Type B pancreatic cell (in vitro differentiated cells): Measurements from ENCODE around the gene SCRN1. TPM values are rescaled to one million over a fixed set of nuclear protein-coding genes. Genes with fewer than 3 reads are reported as not detected.
"Not testable (repeated sequence)": the region's sequence is repeated elsewhere in the genome, so short reads cannot be mapped to it uniquely, and the experiment has no call there.

Source experiments
- DNase-seq: peaks from one replicate; pipeline ENCODE4 v3.0.0; 2021; ENCODE audit warnings: mixed read lengths; ENCODE audit not compliant: unreplicated experiment; ENCODE audit errors: extremely low spot score
- H3K27ac Mint-ChIP-seq: 2 replicates; pipeline ENCODE4 v1.8.0; 2021; ENCODE audit warnings: mild to moderate bottlenecking, mixed read lengths
- H3K27me3 Mint-ChIP-seq: 2 replicates; pipeline ENCODE4 v1.8.0; 2021; ENCODE audit warnings: mixed read lengths
- H3K36me3 Mint-ChIP-seq: 2 replicates; pipeline ENCODE4 v1.8.0; 2021; ENCODE audit warnings: mixed read lengths
- H3K4me1 Mint-ChIP-seq: one replicate; pipeline ENCODE4 v1.8.0; 2021; ENCODE audit warnings: mixed read lengths; ENCODE audit not compliant: unreplicated experiment
- H3K4me3 Mint-ChIP-seq: 2 replicates; pipeline ENCODE4 v1.8.0; 2021; ENCODE audit warnings: mild to moderate bottlenecking, mixed read lengths
- H3K9me3 Mint-ChIP-seq: 2 replicates; pipeline ENCODE4 v1.8.0; 2021; ENCODE audit warnings: mixed read lengths
- total RNA-seq: library from RNA; stranded (reverse); gene quantifications from 2 replicates; pipeline ENCODE4 v1.2.1, GENCODE V29; 2021; ENCODE audit warnings: low replicate concordance
- TF ChIP-seq, protein P1 (sequence below): fragments of 200-600 bp; sonication (generic); conservative IDR thresholded peaks from 2 replicates; pipeline ENCODE4 v1.5.0; 2021; ENCODE audit warnings: antibody characterized with exemption, mild to moderate bottlenecking

SCRN1 gene
- total RNA-seq, 1 donor from 2014 or later, result 62.7 TPM

DNA sequence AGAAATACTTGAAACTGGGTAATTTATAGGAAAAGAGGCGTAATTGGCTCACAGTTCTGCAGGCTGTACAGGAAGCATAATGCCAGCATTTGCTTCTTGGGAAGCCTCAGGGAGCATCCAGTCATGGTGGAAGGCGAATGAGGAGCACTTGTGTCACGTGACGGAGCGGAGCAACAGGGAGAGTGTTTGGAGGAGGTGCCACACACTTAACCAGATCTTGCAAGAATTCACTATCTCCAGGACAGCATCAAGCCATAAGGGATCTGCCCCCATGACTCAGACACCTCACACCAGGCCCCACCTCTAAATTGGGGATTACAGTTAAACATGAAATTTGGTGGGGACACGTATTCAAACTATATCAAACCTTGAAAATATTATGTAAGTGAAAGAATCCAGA, 94.0 kb downstream of the SCRN1 start:
- Mint-ChIP-seq H3K27ac (no peak overlapping the region), H3K9me3 (peaks cover 12% of the 10 kb centered on the region), H3K4me1 (no peaks in the 10 kb centered on the region), H3K4me3 (no peak overlapping the region), H3K36me3 (peaks cover 5% of the 10 kb centered on the region), H3K27me3 (no peaks in the 10 kb centered on the region)
- TF ChIP-seq, protein P1, sequence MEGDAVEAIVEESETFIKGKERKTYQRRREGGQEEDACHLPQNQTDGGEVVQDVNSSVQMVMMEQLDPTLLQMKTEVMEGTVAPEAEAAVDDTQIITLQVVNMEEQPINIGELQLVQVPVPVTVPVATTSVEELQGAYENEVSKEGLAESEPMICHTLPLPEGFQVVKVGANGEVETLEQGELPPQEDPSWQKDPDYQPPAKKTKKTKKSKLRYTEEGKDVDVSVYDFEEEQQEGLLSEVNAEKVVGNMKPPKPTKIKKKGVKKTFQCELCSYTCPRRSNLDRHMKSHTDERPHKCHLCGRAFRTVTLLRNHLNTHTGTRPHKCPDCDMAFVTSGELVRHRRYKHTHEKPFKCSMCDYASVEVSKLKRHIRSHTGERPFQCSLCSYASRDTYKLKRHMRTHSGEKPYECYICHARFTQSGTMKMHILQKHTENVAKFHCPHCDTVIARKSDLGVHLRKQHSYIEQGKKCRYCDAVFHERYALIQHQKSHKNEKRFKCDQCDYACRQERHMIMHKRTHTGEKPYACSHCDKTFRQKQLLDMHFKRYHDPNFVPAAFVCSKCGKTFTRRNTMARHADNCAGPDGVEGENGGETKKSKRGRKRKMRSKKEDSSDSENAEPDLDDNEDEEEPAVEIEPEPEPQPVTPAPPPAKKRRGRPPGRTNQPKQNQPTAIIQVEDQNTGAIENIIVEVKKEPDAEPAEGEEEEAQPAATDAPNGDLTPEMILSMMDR, result no peak
- DNase-seq, result no peak

DNA sequence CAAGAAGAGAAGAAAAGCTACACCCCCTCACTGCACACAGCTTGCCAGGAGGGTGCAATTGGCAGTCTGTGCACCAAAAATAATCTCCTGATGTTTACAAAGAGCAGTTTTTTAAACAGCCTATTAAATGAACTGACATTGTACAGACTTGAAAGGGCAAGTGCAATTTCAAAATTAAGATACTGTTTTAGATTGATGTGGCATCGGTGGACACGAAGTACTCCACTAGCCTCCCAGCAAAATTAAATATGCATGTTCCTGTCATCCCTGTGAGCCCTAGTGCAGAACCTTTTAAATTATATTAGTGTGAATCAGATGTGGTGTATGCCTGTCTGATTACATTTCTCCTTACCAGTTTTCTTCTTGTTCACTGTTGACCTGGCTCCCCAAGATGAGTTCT, 95.3 kb downstream of the SCRN1 start:
- Mint-ChIP-seq H3K27me3 (no peaks in the 10 kb centered on the region), H3K36me3 (peaks cover 5% of the 10 kb centered on the region)
- TF ChIP-seq, protein P1, result no peak

DNA sequence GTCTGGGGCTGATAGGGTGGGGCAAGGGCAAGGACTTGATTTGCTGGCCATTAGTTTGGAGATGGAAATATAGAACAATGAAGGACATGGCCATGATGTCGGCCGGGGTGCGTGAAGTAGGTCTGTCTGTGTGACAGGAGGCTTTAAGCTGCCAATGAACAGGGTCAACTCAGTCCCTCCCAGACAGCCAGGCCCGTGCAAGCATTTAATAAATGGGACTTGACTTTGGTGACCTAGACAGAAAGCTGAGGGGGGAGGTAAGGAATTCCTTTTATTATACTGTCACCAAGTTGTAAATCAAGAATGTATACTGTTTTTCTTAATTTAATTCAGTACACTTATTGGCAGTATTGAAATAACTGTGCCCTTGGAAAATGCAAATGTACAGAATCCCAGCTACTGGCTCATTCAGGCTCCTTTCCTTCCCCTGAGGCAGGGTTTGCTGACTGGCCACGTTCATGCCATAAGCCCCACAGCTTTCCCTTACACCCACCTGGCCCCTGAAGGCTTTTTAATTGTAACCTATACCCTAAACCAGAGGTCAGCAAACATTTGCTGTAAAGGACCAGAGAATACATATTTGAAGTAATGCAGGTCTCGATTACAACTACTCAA, 96.1 kb downstream of the SCRN1 start:
- Mint-ChIP-seq H3K4me3 (no peak overlapping the region), H3K36me3 (peaks cover 5% of the 10 kb centered on the region), H3K27ac (no peak overlapping the region), H3K4me1 (no peaks in the 10 kb centered on the region), H3K9me3 (peaks cover 12% of the 10 kb centered on the region), H3K27me3 (no peaks in the 10 kb centered on the region)
- no peak for DNase-seq
- TF ChIP-seq, protein P1, result no peak

More for the DNA sequence above, 95.3 kb downstream of the SCRN1 start:
- Mint-ChIP-seq H3K27ac (no peak overlapping the region), H3K4me3 (no peak overlapping the region), H3K9me3 (peaks cover 12% of the 10 kb centered on the region), H3K4me1 (no peaks in the 10 kb centered on the region)
- DNase-seq, result no peak

DNA sequence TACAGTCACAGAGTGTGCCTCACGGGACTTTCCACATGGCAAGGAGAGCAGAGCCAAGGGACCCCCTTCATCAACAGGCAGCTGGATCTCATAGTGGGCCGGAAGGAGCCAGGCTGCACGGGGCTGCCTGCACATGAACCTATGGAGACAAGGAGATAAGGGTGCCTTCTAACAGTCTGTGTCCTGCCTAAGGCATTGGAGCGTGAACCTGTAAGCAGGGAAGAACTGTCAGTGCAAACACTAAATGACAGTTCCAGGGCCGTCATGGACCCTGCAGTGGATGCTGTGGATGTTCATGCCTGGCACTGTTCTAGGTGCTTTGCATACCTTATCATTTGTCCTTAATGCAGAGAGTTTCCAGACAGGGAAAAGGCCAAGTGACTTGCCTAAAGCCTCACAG, 97.4 kb downstream of the SCRN1 start:
- H3K4me1 Mint-ChIP-seq, result no peaks in the 10 kb centered on the region

DNA sequence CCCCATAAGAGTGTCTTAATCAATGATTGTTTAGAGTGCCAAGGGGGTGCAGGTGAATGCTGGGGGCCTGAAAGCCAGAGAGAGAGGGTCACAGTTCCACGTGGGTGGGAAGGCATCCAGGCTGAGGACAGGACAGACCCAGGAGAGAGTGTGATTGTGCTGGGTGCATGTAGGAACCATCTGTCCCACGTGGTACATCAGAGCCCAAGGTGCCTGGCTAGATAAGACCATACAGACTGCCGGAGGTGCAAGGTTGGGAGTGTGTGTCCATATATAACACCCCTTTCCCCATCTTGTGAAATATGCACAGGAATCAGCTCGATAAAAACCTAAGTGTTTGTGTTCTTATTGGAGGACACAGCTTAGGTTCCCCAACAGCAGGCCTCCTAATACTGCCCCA, 97.8 kb downstream of the SCRN1 start:
- Mint-ChIP-seq H3K27ac (no peak overlapping the region), H3K4me3 (no peak overlapping the region), H3K27me3 (no peaks in the 10 kb centered on the region), H3K9me3 (peaks cover 2% of the 10 kb centered on the region), H3K4me1 (no peaks in the 10 kb centered on the region), H3K36me3 (no peaks in the 10 kb centered on the region)
- TF ChIP-seq, protein P1, result no peak
- no peak for DNase-seq

More for the DNA sequence above, 97.4 kb downstream of the SCRN1 start:
- Mint-ChIP-seq H3K27ac (no peak overlapping the region), H3K27me3 (no peaks in the 10 kb centered on the region), H3K4me3 (no peak overlapping the region), H3K36me3 (no peaks in the 10 kb centered on the region), H3K9me3 (peaks cover 5% of the 10 kb centered on the region)
- no peak for DNase-seq
- TF ChIP-seq, protein P1, result no peak

DNA sequence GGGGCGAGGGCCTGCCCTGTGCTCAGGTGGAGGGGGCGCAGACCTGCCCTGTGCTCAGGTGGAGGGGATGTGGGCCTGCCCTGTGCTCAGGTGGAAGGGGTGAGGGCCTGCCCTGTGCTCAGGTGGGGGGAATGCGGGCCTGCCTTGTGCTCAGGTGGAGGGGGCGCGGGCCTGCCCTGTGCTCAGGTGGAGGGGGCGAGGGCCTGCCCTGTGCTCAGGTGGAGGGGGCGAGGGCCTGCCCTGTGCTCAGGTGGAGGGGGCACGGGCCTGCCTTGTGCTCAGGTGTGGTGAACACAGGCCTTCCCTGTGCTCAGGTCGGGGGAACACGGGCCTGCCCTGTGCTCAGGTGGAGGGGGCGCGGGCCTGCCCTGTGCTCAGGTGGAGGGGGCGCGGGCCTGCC, 98.8 kb downstream of the SCRN1 start:
- not testable (repeated sequence) for H3K9me3 Mint-ChIP-seq, DNase-seq, H3K4me3 Mint-ChIP-seq, H3K4me1 Mint-ChIP-seq, H3K27ac Mint-ChIP-seq, H3K27me3 Mint-ChIP-seq, H3K36me3 Mint-ChIP-seq
